Upper lobe of right lung (tissue), 1 donor: ENCODE results near the gene GRID1. TPM values are rescaled to one million over a fixed set of nuclear protein-coding genes. Genes with fewer than 3 reads are reported as not detected.

Source experiments
- ATAC-seq: fragments of 200-7000 bp; cut with Tn5 transposase; one replicate; pipeline ENCODE4 v1.9.1; 2020; ENCODE audit warnings: mild to moderate bottlenecking, moderate library complexity
- DNase-seq: peaks from one replicate; pipeline ENCODE4 v3.0.0-alpha.2; 2020
- H3K27ac ChIP-seq: fragments of 200-600 bp; one replicate; pipeline ENCODE4 v1.8.0; 2022
- H3K27me3 ChIP-seq: fragments of 200-600 bp; one replicate; pipeline ENCODE4 v1.8.0; 2022; ENCODE audit warnings: mild to moderate bottlenecking
- H3K36me3 ChIP-seq: fragments of 200-600 bp; one replicate; pipeline ENCODE4 v1.8.0; 2022
- H3K4me1 ChIP-seq: fragments of 200-600 bp; one replicate; pipeline ENCODE4 v1.8.0; 2022
- H3K4me3 ChIP-seq: fragments of 200-600 bp; one replicate; pipeline ENCODE4 v1.8.0; 2022; ENCODE audit warnings: mild to moderate bottlenecking
- H3K9me3 ChIP-seq: fragments of 200-600 bp; one replicate; pipeline ENCODE4 v1.8.0; 2022
- intact Hi-C: fragments of 100-400 bp; cut with DNase I; formaldehyde crosslinking; loops from one replicate; pipeline ENCODE4 v1.11.0; 2022
- total RNA-seq: library from RNA; stranded (reverse); fragmentation: NEBNext Ultra II Directional; extraction: Animal tissue kit (Norgen Biotek cat#: 25700); gene quantifications from one replicate; pipeline ENCODE4 v1.2.1, GENCODE V29; 2021
- TF ChIP-seq, protein P1 (sequence below): fragments of 200-600 bp; IDR thresholded peaks from one replicate; pipeline ENCODE4 v1.8.0; 2022; ENCODE audit warnings: antibody characterized with exemption
- donor health status: DM: no; HTN: yes; CAD: no; lungs with severe emphysema.

GRID1 gene
- total RNA-seq, 1 donor from 2014 or later = 3.0 TPM

DNA sequence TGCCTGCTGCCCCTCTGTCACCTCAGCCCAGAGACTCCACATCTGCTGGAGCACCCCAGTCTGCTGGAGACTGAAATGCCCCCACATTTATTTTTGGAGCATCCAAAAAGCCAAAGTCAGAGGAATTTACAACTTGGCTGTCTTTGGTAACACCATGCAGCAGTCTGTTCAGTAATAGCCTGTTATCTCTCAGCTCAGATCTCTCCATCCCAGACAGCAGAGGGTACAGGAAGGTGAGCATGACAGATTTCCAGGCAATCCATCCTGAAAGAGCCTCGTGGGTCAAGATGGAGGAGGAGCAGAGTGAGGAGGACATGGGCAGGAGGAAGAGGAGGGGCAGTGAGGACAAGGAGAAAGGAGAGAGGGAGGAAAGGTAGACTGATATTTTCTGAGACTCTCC, 55.9 kb downstream of the GRID1 start:
- no peak for ATAC-seq
- TF ChIP-seq, protein P1, sequence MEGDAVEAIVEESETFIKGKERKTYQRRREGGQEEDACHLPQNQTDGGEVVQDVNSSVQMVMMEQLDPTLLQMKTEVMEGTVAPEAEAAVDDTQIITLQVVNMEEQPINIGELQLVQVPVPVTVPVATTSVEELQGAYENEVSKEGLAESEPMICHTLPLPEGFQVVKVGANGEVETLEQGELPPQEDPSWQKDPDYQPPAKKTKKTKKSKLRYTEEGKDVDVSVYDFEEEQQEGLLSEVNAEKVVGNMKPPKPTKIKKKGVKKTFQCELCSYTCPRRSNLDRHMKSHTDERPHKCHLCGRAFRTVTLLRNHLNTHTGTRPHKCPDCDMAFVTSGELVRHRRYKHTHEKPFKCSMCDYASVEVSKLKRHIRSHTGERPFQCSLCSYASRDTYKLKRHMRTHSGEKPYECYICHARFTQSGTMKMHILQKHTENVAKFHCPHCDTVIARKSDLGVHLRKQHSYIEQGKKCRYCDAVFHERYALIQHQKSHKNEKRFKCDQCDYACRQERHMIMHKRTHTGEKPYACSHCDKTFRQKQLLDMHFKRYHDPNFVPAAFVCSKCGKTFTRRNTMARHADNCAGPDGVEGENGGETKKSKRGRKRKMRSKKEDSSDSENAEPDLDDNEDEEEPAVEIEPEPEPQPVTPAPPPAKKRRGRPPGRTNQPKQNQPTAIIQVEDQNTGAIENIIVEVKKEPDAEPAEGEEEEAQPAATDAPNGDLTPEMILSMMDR = no peak
- DNase-seq = no peak
- no peaks in the 10 kb centered on the region for H3K9me3 ChIP-seq
- H3K27ac ChIP-seq = no peak overlapping the region
- intact Hi-C loops = no loop called here
- no peaks in the 10 kb centered on the region for H3K36me3 ChIP-seq
- no peak overlapping the region for H3K4me3 ChIP-seq
- no peaks in the 10 kb centered on the region for H3K27me3 ChIP-seq
- H3K4me1 ChIP-seq = no peaks in the 10 kb centered on the region

DNA sequence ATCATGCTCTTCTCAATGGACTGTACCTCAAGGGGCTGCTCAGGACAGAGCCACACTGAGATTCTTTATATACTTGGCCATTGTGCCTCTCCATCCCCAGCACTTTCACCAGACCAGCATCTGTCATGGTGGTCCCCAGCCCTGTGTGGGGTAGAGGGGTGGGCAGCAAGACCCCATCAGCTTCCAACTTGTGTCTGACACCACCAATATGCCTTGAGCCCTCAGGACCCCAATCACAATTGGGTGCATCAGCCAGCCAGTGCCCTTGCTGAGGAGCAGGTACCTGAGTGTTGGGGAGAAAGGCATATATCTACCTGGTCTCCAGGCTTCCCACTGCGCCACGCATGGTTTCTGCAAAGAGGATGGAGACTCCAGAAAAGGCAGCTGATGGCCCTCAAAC, 56.3 kb downstream of the GRID1 start:
- no peaks in the 10 kb centered on the region for H3K36me3 ChIP-seq
- H3K4me3 ChIP-seq = no peak overlapping the region
- ATAC-seq = no peak
- TF ChIP-seq, protein P1 = no peak
- no peaks in the 10 kb centered on the region for H3K27me3 ChIP-seq
- no peaks in the 10 kb centered on the region for H3K4me1 ChIP-seq
- intact Hi-C loops = no loop called here
- DNase-seq = peak; percentile 48
- no peak overlapping the region for H3K27ac ChIP-seq
- H3K9me3 ChIP-seq = no peaks in the 10 kb centered on the region

DNA sequence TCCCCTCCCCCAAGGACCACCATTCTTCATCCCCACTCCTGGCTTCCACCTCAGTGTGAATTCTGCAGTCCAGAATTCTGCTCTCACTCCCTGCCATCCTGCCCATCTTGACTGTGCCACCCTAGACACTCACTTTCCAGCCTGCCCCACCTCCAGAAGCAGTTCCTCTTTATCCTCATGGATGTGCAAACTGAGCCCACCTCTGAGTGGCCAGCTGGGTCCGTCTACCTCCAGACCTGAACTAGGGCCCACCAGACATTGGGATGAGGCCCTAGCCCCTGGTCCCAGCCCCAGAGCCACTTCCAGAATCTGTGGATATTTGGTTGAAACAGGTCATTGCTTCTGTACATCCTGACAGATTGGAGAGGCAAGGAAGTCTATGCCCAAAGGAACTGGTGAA, 58.5 kb downstream of the GRID1 start:
- Histone ChIP-seq H3K4me3 (no peak overlapping the region), H3K36me3 (no peaks in the 10 kb centered on the region), H3K27ac (no peak overlapping the region), H3K27me3 (no peaks in the 10 kb centered on the region), H3K9me3 (no peaks in the 10 kb centered on the region), H3K4me1 (no peaks in the 10 kb centered on the region)
- intact Hi-C loops = no loop called here
- ATAC-seq = no peak
- TF ChIP-seq, protein P1 = no peak
- peak; percentile 34 for DNase-seq

DNA sequence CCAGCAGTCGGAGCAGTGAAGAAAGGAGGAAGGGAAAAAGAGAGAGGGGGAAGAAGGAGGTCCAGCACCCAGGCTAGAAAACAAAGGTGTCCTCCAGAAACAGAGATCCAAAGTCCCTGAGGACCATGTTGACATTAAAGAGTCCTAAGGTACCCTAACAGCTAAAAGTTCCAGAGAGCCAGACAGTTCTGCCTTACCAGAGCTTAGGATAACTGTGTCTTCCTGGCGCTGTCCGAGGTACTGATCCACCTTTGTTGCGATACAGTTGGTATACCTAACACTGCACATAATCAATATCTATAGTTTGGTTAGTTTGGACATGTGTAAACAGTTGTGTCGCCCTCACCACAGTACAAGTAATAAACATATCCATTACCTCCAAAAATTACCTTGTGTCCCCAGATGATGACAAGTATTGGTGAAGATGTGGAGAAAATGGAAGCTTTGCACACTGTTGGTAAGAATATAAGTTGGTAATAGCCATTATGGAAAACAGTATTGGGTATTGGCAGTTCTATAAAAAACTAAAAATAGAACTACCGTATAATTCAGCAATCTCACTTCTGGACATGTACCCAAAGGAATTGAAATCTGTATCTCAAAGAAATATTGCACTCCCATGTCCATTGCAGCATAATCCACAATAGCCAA, 59.8 kb downstream of the GRID1 start:
- H3K36me3 ChIP-seq = no peaks in the 10 kb centered on the region
- TF ChIP-seq, protein P1 = no peak
- intact Hi-C loops = no loop called here
- H3K27me3 ChIP-seq = no peaks in the 10 kb centered on the region
- no peaks in the 10 kb centered on the region for H3K9me3 ChIP-seq
- no peak for ATAC-seq
- peak; percentile 10 for DNase-seq
- H3K4me1 ChIP-seq = no peaks in the 10 kb centered on the region
- no peak overlapping the region for H3K27ac ChIP-seq
- H3K4me3 ChIP-seq = no peak overlapping the region

DNA sequence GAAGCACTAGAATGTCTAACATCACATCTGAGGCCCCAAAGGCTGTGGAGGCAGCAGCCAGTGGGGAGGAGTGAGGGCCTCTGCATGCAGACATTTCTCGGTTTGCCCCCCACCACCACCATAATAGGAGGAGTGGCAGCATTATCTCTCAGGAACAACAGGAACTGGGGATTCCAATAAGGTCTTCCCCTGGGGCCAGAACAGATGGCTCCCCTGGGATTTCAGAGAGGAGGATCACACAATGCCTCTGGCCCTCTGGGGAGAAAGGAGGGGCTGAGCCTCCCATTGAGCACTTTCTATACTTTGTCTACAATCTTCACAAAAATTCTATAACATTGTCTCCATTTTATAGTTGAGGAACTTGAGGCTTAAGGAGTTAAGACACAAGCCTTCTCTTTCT, 61.1 kb downstream of the GRID1 start:
- no peak overlapping the region for H3K27ac ChIP-seq
- no peak overlapping the region for H3K4me3 ChIP-seq
- H3K4me1 ChIP-seq = no peaks in the 10 kb centered on the region
- H3K36me3 ChIP-seq = no peaks in the 10 kb centered on the region
- TF ChIP-seq, protein P1 = no peak
- no peak for ATAC-seq
- H3K27me3 ChIP-seq = no peaks in the 10 kb centered on the region
- intact Hi-C loops = no loop called here
- peak; percentile 13 for DNase-seq
- no peaks in the 10 kb centered on the region for H3K9me3 ChIP-seq

DNA sequence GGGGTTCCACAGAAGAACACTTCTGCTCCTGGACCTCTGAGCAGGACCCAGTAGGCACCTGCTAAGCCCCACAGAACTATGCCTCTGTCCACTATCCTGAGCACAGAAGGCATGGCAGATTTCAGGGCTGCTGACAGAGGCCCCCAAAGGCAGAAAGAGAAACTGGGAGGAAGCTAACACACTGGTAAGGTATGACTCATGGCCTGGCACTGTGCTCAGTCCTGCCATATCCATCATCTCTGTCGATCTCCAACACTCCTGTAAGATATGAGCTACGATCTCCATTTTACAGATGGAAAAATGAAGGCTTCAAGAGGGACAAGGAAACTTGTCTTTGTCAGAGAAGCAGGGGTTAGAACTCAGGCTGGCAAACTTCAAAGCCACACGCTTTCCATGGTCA, 62.2 kb downstream of the GRID1 start:
- ATAC-seq (no peak), DNase-seq (no peak)
- intact Hi-C loops = no loop called here
- Histone ChIP-seq H3K27ac (no peak overlapping the region), H3K4me1 (no peaks in the 10 kb centered on the region), H3K36me3 (no peaks in the 10 kb centered on the region), H3K4me3 (no peak overlapping the region), H3K27me3 (no peaks in the 10 kb centered on the region), H3K9me3 (no peaks in the 10 kb centered on the region)
- TF ChIP-seq, protein P1 = no peak
